GM10248 (cell line): ENCODE measurements around the gene TMEM212.

Source experiments
- CTCF ChIA-PET: fragments of 300-600 bp; sonication (Branson Sonifier 250); formaldehyde crosslinking; extraction: SDS; loops from one replicate; lab custom pipeline; 2021; ENCODE audit warnings: antibody characterized with exemption; lab: Yijun Ruan, JAX
- POLR2A ChIA-PET: fragments of 350-650 bp; sonication (Branson Sonifier 250); formaldehyde crosslinking; extraction: SDS; loops from one replicate; lab custom pipeline; 2020; ENCODE audit warnings: antibody characterized with exemption; lab: Yijun Ruan, JAX
- DNase-seq: peaks from one replicate; pipeline ENCODE4 v3.0.0; 2012; ENCODE audit errors: extremely low spot score
- TF ChIP-seq, protein P1 (sequence below): IDR thresholded peaks from 2 replicates; pipeline ENCODE4 v1.5.1; 2012; ENCODE audit warnings: mild to moderate bottlenecking, low read depth; ENCODE audit errors: extremely low read depth, missing control alignments, control extremely low read depth

Gene TMEM212

DNA sequence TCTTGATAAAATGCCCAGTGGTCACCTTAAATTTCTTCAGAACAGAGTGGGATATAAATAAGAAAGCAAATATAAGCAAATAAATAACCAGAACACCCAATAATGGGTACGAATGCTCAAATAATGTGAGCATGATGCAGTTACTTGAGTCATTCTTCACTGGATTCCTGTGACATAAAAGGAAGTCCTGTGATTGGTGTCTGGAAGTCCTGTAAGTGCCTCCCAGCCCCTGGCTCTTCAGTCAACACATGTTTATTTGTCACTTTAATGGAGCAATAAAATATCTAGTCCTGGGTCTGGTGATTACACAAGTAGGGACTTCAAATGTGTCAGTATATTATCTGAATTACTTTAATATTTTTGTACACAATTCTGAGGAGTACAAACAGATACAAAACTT, 30.4 kb downstream of the TMEM212 start:
- CTCF ChIA-PET, result interaction anchor here (1.0 kb wide), 1 partner anchor 31 kb away, joined by 3 read pairs; no protein-coding TSS in a partner anchor
- no peak for DNase-seq
- TF ChIP-seq, protein P1, sequence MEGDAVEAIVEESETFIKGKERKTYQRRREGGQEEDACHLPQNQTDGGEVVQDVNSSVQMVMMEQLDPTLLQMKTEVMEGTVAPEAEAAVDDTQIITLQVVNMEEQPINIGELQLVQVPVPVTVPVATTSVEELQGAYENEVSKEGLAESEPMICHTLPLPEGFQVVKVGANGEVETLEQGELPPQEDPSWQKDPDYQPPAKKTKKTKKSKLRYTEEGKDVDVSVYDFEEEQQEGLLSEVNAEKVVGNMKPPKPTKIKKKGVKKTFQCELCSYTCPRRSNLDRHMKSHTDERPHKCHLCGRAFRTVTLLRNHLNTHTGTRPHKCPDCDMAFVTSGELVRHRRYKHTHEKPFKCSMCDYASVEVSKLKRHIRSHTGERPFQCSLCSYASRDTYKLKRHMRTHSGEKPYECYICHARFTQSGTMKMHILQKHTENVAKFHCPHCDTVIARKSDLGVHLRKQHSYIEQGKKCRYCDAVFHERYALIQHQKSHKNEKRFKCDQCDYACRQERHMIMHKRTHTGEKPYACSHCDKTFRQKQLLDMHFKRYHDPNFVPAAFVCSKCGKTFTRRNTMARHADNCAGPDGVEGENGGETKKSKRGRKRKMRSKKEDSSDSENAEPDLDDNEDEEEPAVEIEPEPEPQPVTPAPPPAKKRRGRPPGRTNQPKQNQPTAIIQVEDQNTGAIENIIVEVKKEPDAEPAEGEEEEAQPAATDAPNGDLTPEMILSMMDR, result no peak
- POLR2A ChIA-PET, result no interaction called here

DNA sequence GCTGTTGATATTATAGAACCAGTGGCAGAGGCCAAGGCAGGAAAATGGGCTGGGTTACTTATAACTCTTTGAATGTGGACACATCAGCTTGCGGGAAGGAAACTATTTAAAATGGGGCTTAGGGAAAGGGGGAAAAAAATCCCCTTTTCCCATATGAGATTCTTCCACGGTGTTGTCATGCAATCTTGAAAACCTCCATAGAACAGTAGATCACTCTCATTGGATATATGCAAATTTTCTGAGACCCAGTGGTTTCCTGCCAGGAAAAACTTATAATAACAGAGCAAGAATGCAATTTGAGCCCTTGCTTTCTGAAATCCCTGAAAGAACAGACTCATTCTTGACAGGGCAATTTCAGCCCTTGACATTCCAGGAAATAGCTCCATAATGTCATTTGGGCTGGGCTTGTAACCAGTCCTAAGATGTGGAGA, 31.1 kb downstream of the TMEM212 start:
- DNase-seq, result no peak
- ChIA-PET POLR2A (no interaction called here), CTCF (no interaction called here)
- TF ChIP-seq, protein P1, result no peak

DNA sequence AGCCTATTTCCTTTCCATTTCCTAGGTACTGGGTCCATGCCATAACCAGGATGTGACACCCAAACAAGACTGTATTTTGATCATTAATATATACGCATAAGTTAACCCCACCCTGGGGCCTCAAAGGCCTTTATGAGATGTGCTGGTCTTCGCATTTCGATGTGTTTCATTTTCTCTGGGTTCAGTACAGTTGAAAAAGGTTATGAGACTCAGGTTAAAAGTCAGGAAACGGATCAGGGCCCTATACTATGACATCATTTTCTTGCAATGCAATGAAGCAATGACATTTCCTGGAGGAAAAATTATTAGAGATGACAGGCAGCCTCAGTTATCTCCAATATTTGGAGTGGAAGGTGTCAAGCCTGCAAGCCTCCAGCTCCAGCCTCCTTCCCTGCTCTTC, 31.7 kb downstream of the TMEM212 start:
- no peak for DNase-seq
- TF ChIP-seq, protein P1, result no peak
- CTCF ChIA-PET, result no interaction called here
- POLR2A ChIA-PET, result no interaction called here

DNA sequence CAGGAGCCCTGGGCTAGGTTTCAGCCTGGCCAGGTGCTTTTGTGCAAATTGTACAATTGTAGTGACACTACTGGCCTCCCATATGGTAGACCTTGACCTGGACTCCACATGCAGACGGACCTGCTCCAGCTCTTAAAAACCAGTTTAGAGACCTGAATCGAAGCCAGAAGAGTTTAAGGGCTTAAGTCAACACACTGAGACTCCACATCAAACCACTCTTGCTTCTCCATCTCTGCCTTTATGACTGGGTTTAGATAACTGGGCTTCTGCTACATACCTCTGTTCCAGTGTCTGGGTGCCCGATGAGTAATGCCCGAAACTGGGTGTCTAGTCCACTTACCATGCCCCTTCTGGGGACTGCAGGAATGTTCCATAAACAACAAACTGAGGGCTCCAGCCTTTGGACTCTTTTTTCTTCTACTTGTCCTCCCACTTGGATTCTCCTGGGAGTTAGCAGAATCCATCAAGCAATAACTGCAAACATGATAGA, 32.8 kb downstream of the TMEM212 start:
- POLR2A ChIA-PET, result no interaction called here
- CTCF ChIA-PET, result no interaction called here
- no peak for DNase-seq
- TF ChIP-seq, protein P1, result no peak

DNA sequence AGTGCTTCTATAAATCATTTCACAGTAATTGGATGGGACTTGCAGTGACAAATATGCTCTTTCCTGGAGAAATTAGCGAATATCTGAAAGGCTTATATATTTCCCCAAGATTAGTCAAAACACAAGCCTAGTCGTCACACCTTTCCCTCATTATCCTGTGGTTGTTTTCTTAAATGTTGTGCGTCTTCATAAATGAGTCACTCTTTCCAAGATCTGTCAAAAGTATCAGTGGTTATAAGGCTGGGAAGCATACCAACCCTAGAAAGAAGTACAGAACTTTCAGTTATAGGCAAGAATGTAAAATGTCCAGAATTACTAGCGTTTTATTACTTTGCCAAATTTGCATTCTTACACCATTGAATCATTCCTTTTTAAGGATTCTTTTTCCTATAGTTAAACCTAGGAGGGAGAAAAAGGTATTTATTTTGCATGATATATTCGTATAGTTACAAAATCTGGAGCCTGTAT, 33.6 kb downstream of the TMEM212 start:
- CTCF ChIA-PET, result no interaction called here
- no peak for DNase-seq
- POLR2A ChIA-PET, result no interaction called here
- TF ChIP-seq, protein P1, result no peak

DNA sequence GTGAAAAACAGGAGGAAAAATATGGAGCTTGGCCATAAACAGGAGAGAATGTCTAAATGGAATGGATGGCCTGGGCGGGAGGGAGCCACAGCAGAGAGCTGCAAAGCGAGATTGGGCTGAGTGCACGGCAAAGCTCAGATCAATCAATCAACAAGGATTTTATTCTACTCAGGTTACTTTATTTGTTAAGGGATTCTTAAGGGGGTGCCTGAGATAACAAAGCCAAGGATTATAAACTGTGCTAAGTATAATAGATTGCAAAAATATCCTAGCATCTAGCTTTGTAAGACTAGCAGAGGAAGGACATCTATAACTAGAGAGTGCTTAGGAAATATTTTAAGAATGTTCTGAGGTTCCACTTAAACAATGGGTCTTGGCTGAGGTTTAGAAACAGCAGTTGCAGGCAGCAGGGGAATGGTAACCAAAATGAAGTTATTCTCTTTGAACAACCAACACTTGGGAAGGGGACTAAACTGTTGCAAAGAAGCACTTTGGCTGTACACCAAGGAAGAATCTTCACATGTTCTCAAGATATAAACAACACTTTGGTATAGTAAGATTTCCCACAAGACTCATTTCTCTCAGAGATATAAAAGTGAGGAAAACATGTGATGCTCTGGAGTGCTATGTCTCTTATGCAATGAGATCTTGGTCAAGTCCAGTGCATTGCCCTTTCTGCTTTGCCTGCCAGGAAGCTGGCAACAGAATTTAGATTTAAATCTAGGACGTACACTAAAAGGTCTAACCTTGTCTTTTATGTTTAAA, 35.5 kb downstream of the TMEM212 start:
- CTCF ChIA-PET, result no interaction called here
- TF ChIP-seq, protein P1, result no peak
- POLR2A ChIA-PET, result no interaction called here
- DNase-seq, result no peak
